ENCODE measurements around the gene NADK2. TPM values are rescaled to one million over a fixed set of nuclear protein-coding genes. Genes with fewer than 3 reads are reported as not detected.
A peak's percentile ranks its signal among the peaks of the same experiment; 100 is the strongest.

Gene NADK2
- total RNA-seq, 1 donor from 2014 or later, result 36.8 TPM

GRCh38 chr5:36162810-36163486 is 78.8 kb downstream of the NADK2 start:
- DNase-seq (ENCODE audit: low spot score), result no peak

- no peak for DNase-seq (ENCODE audit: low spot score)
Observed at GRCh38 chr5:36161361-36161760, 80.4 kb downstream of the NADK2 start.

- no peak for DNase-seq (ENCODE audit: low spot score)
Observed at GRCh38 chr5:36160617-36161016, 81.1 kb downstream of the NADK2 start.

- no peak for DNase-seq (ENCODE audit: low spot score)
Observed at GRCh38 chr5:36158144-36158543, 83.6 kb downstream of the NADK2 start.

- no peak for DNase-seq (ENCODE audit: low spot score)
Observed at GRCh38 chr5:36156619-36157018, 85.1 kb downstream of the NADK2 start.

- DNase-seq (ENCODE audit: low spot score), result no peak
Observed at GRCh38 chr5:36156121-36156601, 85.6 kb downstream of the NADK2 start.

GRCh38 chr5:36155291-36155690 is 86.4 kb downstream of the NADK2 start:
- DNase-seq (ENCODE audit: low spot score), result no peak

GRCh38 chr5:36153726-36154125 is 88.0 kb downstream of the NADK2 start:
- DNase-seq (ENCODE audit: low spot score), result no peak

- DNase-seq (ENCODE audit: low spot score), result no peak
Observed at GRCh38 chr5:36153298-36153677, 88.4 kb downstream of the NADK2 start.

GRCh38 chr5:36152324-36153297 is 89.1 kb downstream of the NADK2 start:
- no peak for DNase-seq (ENCODE audit: low spot score)

GRCh38 chr5:36151434-36152323 is 90.0 kb downstream of the NADK2 start, which contains the start of the genes LMBRD2 and SKP2:
Gene LMBRD2, minus strand, starts transcription at chr5:36151887. Its CDS starts 8,538 bp downstream, at chr5:36143349.
Gene SKP2, plus strand, starts transcription at chr5:36152111. Its CDS starts 152 bp downstream, at chr5:36152263.
- peak; percentile 98 for DNase-seq (ENCODE audit: low spot score)

- no peak for DNase-seq (ENCODE audit: low spot score)
Observed at GRCh38 chr5:36150676-36151433, 90.9 kb downstream of the NADK2 start.

GRCh38 chr5:36147681-36148080 is 94.0 kb downstream of the NADK2 start:
- no peak for DNase-seq (ENCODE audit: low spot score)

GRCh38 chr5:36146390-36146789 is 95.3 kb downstream of the NADK2 start:
- no peak for DNase-seq (ENCODE audit: low spot score)

- no peak for DNase-seq (ENCODE audit: low spot score)
Observed at GRCh38 chr5:36145311-36145710, 96.4 kb downstream of the NADK2 start.

Other genes starting within 250 kb of the NADK2 start
- gene UGT3A2, start 175.0 kb downstream of the NADK2 start, total RNA-seq, result not detected
- gene LMBRD2, start 90.0 kb downstream of the NADK2 start, total RNA-seq, result 13.9 TPM
- gene SKP2, start 89.8 kb downstream of the NADK2 start, total RNA-seq, result 16.8 TPM
- 3.9 TPM for gene RANBP3L, start 60.0 kb upstream of the NADK2 start, total RNA-seq